ELF-1 (cell line): ENCODE measurements around the gene EGFL8.
"Not testable (repeated sequence)": the region's sequence is repeated elsewhere in the genome, so short reads cannot be mapped to it uniquely, and the experiment has no call there.

Source experiments
- DNase-seq: peaks from one replicate; pipeline ENCODE4 v3.0.0-alpha.2; 2016; ENCODE audit warnings: low read depth, low spot score

Gene EGFL8

DNA sequence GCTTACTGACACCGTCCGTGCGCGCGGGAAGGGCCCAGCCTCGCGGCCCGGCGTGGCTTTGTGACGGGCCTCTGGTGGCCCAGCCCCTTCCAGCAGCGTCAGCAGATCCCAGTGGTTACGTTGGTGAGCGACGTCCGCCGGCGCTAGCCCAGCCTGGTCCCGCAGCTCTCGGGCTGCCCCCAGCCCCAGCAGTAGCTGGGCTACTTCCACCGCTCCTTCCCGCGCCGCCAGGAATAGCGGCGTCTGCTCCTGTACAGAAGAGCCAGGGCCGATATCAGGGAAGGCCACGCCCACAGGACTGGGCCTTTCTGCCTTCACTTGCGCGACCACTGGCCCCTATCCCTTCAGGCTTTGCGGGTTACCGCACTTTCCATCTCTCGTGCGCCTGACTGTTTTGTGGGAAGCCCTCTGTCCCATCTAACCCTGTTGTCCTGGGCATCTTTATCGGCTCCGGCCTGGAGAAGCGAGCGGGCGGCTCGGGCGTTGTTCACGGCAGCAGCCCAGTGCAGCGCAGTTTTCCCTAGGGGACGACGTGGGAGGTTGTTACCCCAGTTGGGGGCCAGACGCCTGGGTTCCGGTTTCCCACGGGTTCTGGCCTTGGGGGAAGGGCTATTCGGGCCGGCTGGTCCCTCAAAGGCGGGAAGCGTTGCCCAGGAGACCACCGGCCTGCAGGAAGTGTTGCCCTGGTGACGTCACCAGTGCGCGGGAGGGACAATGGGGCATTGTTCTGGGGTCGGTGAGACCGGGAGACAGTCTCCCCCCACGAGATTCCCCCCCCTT, 31.7 kb downstream of the EGFL8 start:
- peak; percentile 91 for DNase-seq

GRCh38 chr6:32196682-32197616, 32.6 kb downstream of the EGFL8 start:
- DNase-seq = no peak

DNA sequence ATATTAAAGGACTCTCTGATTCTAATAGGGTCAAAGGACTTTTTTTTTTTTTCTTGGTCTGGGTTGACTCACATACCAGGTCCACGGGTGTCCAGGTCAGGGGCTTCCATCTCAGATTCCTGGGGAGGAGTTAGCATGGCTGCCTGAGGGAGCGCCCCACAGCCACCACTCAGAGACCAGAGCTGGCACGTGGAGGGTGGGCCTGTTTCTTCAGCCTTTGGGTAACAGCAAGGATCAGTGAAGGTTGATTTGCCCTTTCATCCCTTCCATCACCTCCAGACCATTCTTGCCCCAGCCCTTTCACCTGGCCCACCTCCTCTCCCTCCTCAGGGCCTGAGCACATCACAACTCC, 33.9 kb downstream of the EGFL8 start:
- no peak for DNase-seq

DNA sequence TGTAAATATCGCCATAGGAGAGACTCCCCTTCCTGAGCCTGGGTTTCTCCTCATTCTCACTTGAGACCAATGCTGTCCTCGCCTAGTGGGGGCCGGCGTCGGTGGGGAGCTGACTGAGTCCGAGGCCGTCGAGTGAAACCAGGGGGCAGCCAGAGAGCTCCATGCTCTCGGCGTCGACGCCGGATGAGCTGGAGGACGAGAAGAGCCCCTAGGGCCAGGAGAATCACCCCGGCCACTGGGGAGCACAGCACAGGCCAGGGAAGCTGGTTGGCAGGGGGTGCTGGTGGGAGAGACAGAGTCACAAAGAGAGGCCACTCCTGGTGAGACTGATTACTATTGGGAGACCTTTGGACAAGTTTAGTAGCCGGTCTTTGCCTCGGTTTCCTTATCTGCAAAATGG, 34.5 kb downstream of the EGFL8 start:
- no peak for DNase-seq

DNA sequence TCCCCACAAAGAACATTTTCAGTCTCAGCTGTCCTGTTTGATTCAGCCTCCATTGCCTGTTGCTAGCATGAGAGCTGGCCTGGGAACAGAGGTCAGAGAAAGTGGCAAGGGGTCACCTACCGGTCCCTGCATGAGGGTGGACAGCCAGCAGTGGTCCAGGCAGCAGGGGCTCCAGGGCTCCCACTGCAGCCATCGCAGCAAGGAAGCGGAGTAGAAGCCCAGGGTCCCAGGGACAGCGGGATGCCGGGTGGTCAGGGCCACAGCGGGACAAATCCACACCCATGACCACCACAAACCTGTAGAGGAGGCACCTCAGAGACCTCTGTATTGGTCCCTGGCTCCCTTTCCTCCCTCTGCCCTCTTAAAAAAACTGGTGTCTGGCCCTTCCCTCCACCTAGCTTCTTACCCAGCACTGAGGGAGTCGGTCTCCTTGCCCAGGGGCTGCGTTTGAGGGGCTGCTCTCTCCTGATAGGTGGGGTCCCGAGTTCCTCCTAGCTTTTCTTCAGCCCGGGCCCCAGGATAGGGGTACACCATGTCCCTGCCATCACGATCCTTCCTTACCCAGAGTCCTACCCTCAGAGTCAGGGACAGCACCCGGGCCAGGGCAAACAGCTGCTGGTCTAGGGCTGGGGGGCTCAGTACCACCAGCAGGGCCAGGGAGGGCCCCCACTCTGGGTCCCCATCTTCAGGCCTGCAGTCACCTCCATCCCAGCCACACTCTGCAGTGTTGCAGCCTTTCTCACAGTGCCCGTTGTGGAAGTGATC, 36.5 kb downstream of the EGFL8 start:
- DNase-seq = no peak

DNA sequence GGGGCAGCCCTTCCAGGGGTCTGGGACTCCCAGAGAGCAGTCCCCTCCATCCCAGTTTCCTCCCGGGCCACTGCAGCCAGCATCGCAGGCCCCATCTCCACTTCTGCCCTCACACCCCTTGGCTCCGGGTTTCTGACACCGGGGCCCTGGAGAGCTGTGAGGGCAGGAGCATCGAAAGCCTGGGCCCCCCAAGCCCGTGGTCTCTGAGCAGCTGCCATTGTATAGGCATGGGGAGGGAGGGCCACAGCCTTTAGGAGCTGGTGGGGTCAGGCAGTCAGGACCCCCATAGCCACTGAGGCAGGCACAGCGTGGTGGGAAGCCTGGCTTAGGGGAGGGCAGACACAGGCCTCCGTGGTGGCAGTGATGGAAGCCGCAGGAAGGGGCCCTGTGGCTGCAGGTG, 37.8 kb downstream of the EGFL8 start:
- no peak for DNase-seq

DNA sequence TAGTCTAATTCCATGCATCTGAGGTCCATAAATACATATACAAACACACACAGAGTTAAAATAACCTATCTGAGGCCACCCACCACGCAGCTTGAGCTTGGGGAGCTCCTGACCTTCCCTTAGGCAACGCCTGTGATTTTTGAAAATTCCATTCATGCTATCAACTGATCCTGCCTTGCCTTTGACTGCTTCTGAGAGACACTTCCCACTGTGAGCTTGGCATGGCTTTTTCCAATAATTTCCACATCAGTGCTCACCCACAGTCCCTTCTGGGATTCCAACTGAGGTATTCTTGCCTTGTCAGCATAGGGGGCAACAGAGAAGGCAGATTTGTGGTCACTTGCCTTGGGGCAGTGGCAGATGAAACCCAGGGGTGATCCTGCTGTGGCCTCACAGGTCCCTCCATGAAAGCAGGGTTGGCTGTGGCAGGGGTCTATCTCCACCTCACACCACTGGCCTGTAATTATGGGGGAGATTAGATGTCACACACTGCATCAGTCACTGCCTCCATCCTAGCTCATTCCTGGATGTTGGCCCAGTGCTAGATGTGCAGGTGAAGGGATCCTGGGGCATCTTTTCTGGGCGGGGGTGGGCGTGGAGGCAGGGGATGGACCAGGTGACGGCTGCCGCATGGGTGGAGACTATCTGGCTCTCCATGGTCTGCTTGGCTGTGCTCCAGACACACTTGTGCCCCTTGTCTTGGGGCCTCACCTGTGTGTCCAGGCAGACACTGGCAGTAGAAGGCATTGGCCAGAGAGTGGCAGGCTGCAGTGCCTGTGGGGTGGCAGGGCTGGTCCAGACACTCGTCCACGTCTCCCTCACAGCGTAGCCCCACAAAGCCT, 39.3 kb downstream of the EGFL8 start:
- DNase-seq = no peak

GRCh38 chr6:32204268-32204715, 39.9 kb downstream of the EGFL8 start:
- peak; percentile 64 for DNase-seq

- DNase-seq = no peak
Measured at GRCh38 chr6:32208996-32209395, 44.6 kb downstream of the EGFL8 start.

DNA sequence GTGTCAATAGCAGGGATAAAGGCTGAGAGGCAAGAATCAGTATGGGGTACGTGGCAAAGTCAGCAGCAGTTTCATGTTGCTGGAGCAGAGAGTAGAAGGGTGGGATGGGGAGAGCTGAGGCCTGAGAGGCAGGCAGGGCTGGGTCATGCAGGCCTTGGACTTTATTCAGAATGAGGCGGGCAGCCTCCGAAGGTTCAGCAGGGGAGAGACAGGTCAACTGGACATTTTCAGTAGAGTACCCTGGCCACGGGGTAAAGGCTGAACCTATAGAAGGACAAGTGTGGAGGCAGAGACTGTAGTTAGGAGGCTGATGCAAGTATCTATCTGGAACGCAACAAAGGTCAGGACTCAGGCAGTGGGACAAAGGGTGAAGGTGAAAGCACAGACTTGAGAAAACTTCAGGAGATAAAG, 45.8 kb downstream of the EGFL8 start:
- no peak for DNase-seq

DNA sequence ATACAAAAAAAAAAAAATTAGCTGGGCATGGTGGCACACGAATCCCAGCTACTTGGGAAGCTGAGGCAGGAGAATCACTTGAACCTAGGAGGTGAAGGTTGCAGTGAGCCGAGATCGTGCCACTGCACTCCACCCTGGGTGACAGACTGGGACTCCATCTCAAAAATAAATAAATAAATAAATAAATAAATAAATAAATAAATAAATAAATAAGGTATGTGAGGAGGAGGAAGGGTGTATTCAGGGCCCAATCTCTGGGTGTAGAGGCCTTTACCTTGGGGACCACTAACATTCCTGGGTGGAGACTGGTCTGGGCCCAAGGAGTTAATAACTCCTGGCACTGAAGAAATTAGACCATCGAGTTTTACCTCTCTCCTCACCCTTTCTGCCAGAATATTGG, 47.0 kb downstream of the EGFL8 start:
- DNase-seq = not testable (repeated sequence)

GRCh38 chr6:32212076-32212760, 47.8 kb downstream of the EGFL8 start:
- DNase-seq = no peak

DNA sequence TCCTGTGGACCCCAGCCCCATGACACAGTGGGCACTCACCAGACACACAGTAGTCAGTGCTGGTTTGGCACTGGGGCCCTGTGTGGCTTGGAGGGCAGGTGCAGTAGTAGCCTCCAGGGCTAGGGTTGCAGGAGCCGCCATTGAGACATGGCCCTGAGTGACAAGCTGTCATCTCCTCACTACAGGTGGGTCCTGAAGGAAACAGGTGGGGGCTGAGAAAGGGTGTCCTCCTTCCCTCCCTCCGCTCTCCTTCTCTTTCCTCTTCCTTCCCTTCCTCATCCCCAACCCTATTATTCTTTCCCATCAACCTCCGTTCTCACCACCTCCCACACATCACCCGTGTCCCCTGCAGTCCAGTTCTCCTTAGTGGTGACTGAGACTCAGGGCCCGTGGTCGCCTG, 49.3 kb downstream of the EGFL8 start:
- DNase-seq = no peak

DNA sequence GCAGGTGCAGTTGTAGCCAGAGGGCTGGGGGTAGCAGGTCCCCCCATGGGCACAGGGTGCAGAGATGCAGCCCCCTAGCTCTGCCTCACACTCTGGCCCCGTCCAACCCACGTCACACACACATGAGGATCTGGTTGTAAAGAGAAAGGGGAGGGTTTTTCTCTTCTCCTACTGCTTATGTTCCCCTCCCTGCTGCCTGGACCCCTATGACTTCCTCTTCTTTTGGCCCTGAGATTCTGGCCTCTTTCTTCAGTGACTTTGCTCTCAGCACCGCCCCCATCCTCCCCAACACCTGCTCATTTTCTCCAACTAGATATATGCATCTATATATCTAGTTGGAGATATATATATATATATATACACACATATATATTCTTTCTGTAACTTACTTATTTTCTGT, 49.7 kb downstream of the EGFL8 start:
- DNase-seq = no peak

- no peak for DNase-seq
Measured at GRCh38 chr6:32215617-32216016, 51.2 kb downstream of the EGFL8 start.

- DNase-seq = no peak
Measured at GRCh38 chr6:32216285-32216684, 51.9 kb downstream of the EGFL8 start.

GRCh38 chr6:32216998-32217397, 52.6 kb downstream of the EGFL8 start:
- DNase-seq = no peak
